GM19463 (cell line): ENCODE results near the gene RASGRP4.
"Not testable (repeated sequence)": the region's sequence is repeated elsewhere in the genome, so short reads cannot be mapped to it uniquely, and the experiment has no call there.

Source experiments
- ATAC-seq: cut with Tn5 transposase; IDR thresholded peaks from one replicate; pipeline ENCODE4 v1.9.1; 2021; ENCODE audit warnings: mild to moderate bottlenecking, moderate library complexity; ENCODE audit not compliant: unreplicated experiment

RASGRP4 gene

GRCh38 chr19:38425810-38426466 is at the start of gene RASGRP4:
RASGRP4 (minus strand) TSS chr19:38426219; CDS start chr19:38426091, 128 bp downstream.
- ATAC-seq = no peak

- no peak for ATAC-seq
Observed at GRCh38 chr19:38475176-38475575, 49.2 kb upstream of the RASGRP4 start.

GRCh38 chr19:38473201-38473600 is 47.2 kb upstream of the RASGRP4 start:
- no peak for ATAC-seq

- not testable (repeated sequence) for ATAC-seq
Observed at GRCh38 chr19:38472725-38473124, 46.7 kb upstream of the RASGRP4 start.

GRCh38 chr19:38470788-38471480 is 44.9 kb upstream of the RASGRP4 start:
- no peak for ATAC-seq

GRCh38 chr19:38469151-38469550 is 43.1 kb upstream of the RASGRP4 start:
- ATAC-seq = no peak

GRCh38 chr19:38467541-38468525 is 41.8 kb upstream of the RASGRP4 start:
- ATAC-seq = no peak

GRCh38 chr19:38466050-38466449 is 40.0 kb upstream of the RASGRP4 start:
- no peak for ATAC-seq

GRCh38 chr19:38464421-38465082 is 38.5 kb upstream of the RASGRP4 start:
- no peak for ATAC-seq

GRCh38 chr19:38463365-38463764 is 37.3 kb upstream of the RASGRP4 start:
- no peak for ATAC-seq

- ATAC-seq = no peak
Observed at GRCh38 chr19:38458991-38459390, 33.0 kb upstream of the RASGRP4 start.

- ATAC-seq = no peak
Observed at GRCh38 chr19:38457690-38458405, 31.8 kb upstream of the RASGRP4 start.

- ATAC-seq = no peak
Observed at GRCh38 chr19:38457202-38457601, 31.2 kb upstream of the RASGRP4 start.

GRCh38 chr19:38455031-38455430 is 29.0 kb upstream of the RASGRP4 start:
- ATAC-seq = no peak

- ATAC-seq = no peak
Observed at GRCh38 chr19:38453596-38453995, 27.6 kb upstream of the RASGRP4 start.

- ATAC-seq = no peak
Observed at GRCh38 chr19:38452430-38453366, 26.7 kb upstream of the RASGRP4 start.

- no peak for ATAC-seq
Observed at GRCh38 chr19:38451629-38452028, 25.6 kb upstream of the RASGRP4 start.

- ATAC-seq = no peak
Observed at GRCh38 chr19:38451036-38451435, 25.0 kb upstream of the RASGRP4 start.

GRCh38 chr19:38449518-38449917 is 23.5 kb upstream of the RASGRP4 start:
- no peak for ATAC-seq
